ENCODE results near the gene GABPB1.

Gene GABPB1

DNA sequence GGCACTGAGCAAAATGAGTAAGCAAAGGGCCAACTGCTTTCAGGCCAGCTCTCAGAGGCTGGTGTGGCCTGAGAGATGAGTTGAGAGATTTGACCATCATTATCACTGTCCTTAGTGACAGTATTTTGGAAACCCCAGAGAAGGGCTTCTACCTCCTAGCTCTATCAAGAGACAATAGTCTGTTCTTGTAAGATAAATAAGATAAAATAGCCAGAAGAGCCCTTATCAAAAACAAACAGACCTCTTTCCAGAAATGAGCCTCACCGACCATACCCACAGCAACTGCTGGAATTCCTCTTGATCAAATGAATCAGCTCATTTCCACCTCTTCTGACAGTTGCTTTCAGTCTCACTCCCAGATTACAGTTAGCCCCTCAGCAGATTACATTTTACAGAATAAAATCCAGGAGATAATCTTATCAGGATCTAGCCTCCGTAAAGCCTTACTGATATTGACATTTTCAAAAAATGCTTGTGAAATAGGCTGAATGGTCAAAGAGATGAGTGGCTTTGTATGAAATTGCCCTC, 94.0 kb downstream of the GABPB1 start:
- Histone ChIP-seq H3K9me2 (replicated peaks; ENCODE audit: insufficient read depth, low read length) (no peaks in the 10 kb centered on the region), H3K9me3 (replicated peaks; ENCODE audit: insufficient read depth, low read length) (no peaks in the 10 kb centered on the region), H2AFZ (ENCODE audit: low read length) (no peak overlapping the region), H3K27ac (ENCODE audit: low read length) (no peak overlapping the region), H3K9ac (ENCODE audit: low read length) (no peak overlapping the region), H3K27me3 (replicated peaks; ENCODE audit: insufficient read depth, low read length) (no peaks in the 10 kb centered on the region), H3K4me1 (ENCODE audit: low read length) (no peaks in the 10 kb centered on the region), H3F3A (ENCODE audit: insufficient read depth, low read length) (no peaks in the 10 kb centered on the region), H3K4me2 (ENCODE audit: low read depth, low read length) (no peak overlapping the region), H3K36me3 (replicated peaks; ENCODE audit: insufficient read depth, low read length) (no peaks in the 10 kb centered on the region), H3K79me2 (ENCODE audit: low read length) (no peaks in the 10 kb centered on the region), H4K20me1 (ENCODE audit: insufficient read depth, low read length) (no peaks in the 10 kb centered on the region), H3K4me3 (ENCODE audit: low read length) (no peak overlapping the region)
- TF ChIP-seq EZH2phosphoT487 (IDR thresholded peaks at IDR 0.05; ENCODE audit: low read length) = no peak
- no peak for DNase-seq

DNA sequence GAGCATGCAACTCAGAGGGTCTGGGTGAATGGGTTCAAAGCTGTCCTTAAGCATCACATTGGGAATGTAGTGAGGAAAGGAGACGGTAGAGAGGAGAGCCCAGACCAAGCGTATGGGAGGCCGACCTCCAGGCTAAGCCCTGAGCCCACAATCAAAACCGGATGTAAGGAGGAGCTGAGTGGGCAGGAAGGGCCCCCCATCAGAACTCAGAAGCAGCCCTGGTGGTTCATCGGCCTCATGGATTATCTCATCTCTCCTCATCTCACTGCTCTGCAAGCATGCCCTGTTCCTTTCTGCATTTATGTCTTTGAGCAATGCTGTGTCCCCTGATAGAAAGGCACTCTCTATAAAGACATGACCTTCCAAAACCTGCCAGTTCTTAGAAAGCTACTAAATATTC, 95.7 kb downstream of the GABPB1 start:
- TF ChIP-seq, protein P1, sequence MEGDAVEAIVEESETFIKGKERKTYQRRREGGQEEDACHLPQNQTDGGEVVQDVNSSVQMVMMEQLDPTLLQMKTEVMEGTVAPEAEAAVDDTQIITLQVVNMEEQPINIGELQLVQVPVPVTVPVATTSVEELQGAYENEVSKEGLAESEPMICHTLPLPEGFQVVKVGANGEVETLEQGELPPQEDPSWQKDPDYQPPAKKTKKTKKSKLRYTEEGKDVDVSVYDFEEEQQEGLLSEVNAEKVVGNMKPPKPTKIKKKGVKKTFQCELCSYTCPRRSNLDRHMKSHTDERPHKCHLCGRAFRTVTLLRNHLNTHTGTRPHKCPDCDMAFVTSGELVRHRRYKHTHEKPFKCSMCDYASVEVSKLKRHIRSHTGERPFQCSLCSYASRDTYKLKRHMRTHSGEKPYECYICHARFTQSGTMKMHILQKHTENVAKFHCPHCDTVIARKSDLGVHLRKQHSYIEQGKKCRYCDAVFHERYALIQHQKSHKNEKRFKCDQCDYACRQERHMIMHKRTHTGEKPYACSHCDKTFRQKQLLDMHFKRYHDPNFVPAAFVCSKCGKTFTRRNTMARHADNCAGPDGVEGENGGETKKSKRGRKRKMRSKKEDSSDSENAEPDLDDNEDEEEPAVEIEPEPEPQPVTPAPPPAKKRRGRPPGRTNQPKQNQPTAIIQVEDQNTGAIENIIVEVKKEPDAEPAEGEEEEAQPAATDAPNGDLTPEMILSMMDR (IDR thresholded peaks at IDR 0.05; ENCODE audit: low read length) = no peak
- no peak for TF ChIP-seq EZH2phosphoT487 (IDR thresholded peaks at IDR 0.05; ENCODE audit: low read length)
- TF ChIP-seq EZH2 (optimal IDR thresholded peaks at IDR 0.05; ENCODE audit: low read depth, low read length) = no peak
- H3K4me1 ChIP-seq (ENCODE audit: low read length) = no peaks in the 10 kb centered on the region
- H3K36me3 ChIP-seq (replicated peaks; ENCODE audit: insufficient read depth, low read length) = no peaks in the 10 kb centered on the region
- H3K4me2 ChIP-seq (ENCODE audit: low read depth, low read length) = no peak overlapping the region
- H3K27ac ChIP-seq (ENCODE audit: low read length) = no peak overlapping the region
- no peaks in the 10 kb centered on the region for H4K20me1 ChIP-seq (ENCODE audit: insufficient read depth, low read length)
- H3K9me3 ChIP-seq (replicated peaks; ENCODE audit: insufficient read depth, low read length) = no peaks in the 10 kb centered on the region
- H2AFZ ChIP-seq (ENCODE audit: low read length) = no peak overlapping the region
- no peak overlapping the region for H3K4me3 ChIP-seq (ENCODE audit: low read length)
- no peak overlapping the region for H3K9ac ChIP-seq (ENCODE audit: low read length)
- H3K79me2 ChIP-seq (ENCODE audit: low read length) = no peaks in the 10 kb centered on the region
- no peaks in the 10 kb centered on the region for H3K9me2 ChIP-seq (replicated peaks; ENCODE audit: insufficient read depth, low read length)
- DNase-seq = no peak
- H3K27me3 ChIP-seq (replicated peaks; ENCODE audit: insufficient read depth, low read length) = no peaks in the 10 kb centered on the region
- no peaks in the 10 kb centered on the region for H3F3A ChIP-seq (ENCODE audit: insufficient read depth, low read length)

DNA sequence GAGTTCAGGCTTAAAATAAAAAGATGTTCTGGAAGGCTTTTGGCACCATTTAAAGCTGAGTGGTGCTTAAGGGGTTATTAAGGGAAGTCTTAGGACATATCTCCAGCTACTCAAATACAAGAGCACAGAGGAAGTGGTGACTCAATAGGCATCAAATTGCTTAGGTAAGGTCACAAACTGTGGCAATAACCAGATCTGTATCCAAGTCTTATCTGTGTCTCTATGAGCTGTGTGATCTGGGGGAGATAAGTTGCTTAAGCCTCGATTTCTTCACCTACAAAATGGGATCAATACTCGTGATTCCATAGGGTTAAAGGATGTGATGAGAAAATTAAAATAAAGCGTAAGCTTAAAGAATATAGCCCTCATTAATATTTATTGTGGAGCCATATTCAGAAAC, 97.1 kb downstream of the GABPB1 start:
- Histone ChIP-seq H3K4me2 (ENCODE audit: low read depth, low read length) (no peak overlapping the region), H3K9me2 (replicated peaks; ENCODE audit: insufficient read depth, low read length) (no peaks in the 10 kb centered on the region), H3K36me3 (replicated peaks; ENCODE audit: insufficient read depth, low read length) (no peaks in the 10 kb centered on the region), H3F3A (ENCODE audit: insufficient read depth, low read length) (no peaks in the 10 kb centered on the region), H2AFZ (ENCODE audit: low read length) (no peak overlapping the region), H3K27me3 (replicated peaks; ENCODE audit: insufficient read depth, low read length) (no peaks in the 10 kb centered on the region), H3K79me2 (ENCODE audit: low read length) (no peaks in the 10 kb centered on the region), H3K4me3 (ENCODE audit: low read length) (no peak overlapping the region), H4K20me1 (ENCODE audit: insufficient read depth, low read length) (no peaks in the 10 kb centered on the region), H3K9me3 (replicated peaks; ENCODE audit: insufficient read depth, low read length) (no peaks in the 10 kb centered on the region), H3K27ac (ENCODE audit: low read length) (no peak overlapping the region), H3K4me1 (ENCODE audit: low read length) (no peaks in the 10 kb centered on the region), H3K9ac (ENCODE audit: low read length) (no peak overlapping the region)
- TF ChIP-seq EZH2 (optimal IDR thresholded peaks at IDR 0.05; ENCODE audit: low read depth, low read length) = no peak
- TF ChIP-seq EZH2phosphoT487 (IDR thresholded peaks at IDR 0.05; ENCODE audit: low read length) = no peak
- TF ChIP-seq, protein P1 (IDR thresholded peaks at IDR 0.05; ENCODE audit: low read length) = no peak
- no peak for DNase-seq

DNA sequence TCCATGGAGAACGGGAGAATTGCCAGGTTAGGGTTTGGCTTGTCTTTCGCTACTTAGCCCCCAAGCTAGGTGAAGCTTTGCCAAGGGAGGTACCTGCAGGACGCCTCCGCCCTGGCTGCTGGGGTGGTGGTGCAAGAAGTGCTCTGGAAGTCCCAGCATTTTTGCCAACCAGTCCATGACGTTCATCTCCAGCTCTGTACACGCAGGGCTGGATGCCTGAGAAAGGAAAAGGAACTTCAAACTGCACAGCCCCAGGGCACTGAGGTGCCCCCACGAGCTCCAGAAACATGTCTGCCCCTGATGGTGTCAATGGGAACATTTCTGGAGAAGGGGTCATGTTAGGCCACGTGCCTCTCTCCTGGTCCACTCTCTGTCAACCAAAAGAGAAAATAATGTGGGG, 97.7 kb downstream of the GABPB1 start:
- no peaks in the 10 kb centered on the region for H3K9me2 ChIP-seq (replicated peaks; ENCODE audit: insufficient read depth, low read length)
- no peaks in the 10 kb centered on the region for H4K20me1 ChIP-seq (ENCODE audit: insufficient read depth, low read length)
- no peaks in the 10 kb centered on the region for H3K79me2 ChIP-seq (ENCODE audit: low read length)
- H3K9ac ChIP-seq (ENCODE audit: low read length) = no peak overlapping the region
- H2AFZ ChIP-seq (ENCODE audit: low read length) = no peak overlapping the region
- H3K4me2 ChIP-seq (ENCODE audit: low read depth, low read length) = no peak overlapping the region
- DNase-seq = no peak
- H3K4me1 ChIP-seq (ENCODE audit: low read length) = no peaks in the 10 kb centered on the region
- no peaks in the 10 kb centered on the region for H3K27me3 ChIP-seq (replicated peaks; ENCODE audit: insufficient read depth, low read length)
- H3K36me3 ChIP-seq (replicated peaks; ENCODE audit: insufficient read depth, low read length) = no peaks in the 10 kb centered on the region
- H3K9me3 ChIP-seq (replicated peaks; ENCODE audit: insufficient read depth, low read length) = no peaks in the 10 kb centered on the region
- TF ChIP-seq EZH2 (optimal IDR thresholded peaks at IDR 0.05; ENCODE audit: low read depth, low read length) (no peak), EZH2phosphoT487 (IDR thresholded peaks at IDR 0.05; ENCODE audit: low read length) (no peak)
- TF ChIP-seq, protein P1 (IDR thresholded peaks at IDR 0.05; ENCODE audit: low read length) = no peak
- no peak overlapping the region for H3K27ac ChIP-seq (ENCODE audit: low read length)
- H3F3A ChIP-seq (ENCODE audit: insufficient read depth, low read length) = no peaks in the 10 kb centered on the region
- H3K4me3 ChIP-seq (ENCODE audit: low read length) = no peak overlapping the region
